PC-9 (cell line): ENCODE measurements around the gene RAB31. TPM values are rescaled to one million over a fixed set of nuclear protein-coding genes. Genes with fewer than 3 reads are reported as not detected.
"Not testable (repeated sequence)": the region's sequence is repeated elsewhere in the genome, so short reads cannot be mapped to it uniquely, and the experiment has no call there.

ENCODE experiments used
- BruUV-seq: library from RNA; stranded (reverse); fragments of 400-500 nt; replicated peaks from 2 replicates; lab custom pipeline; 2021; lab: Mats Ljungman, UMichigan
- CTCF ChIA-PET: fragments of 300-600 bp; sonication (Branson Sonifier 250); formaldehyde crosslinking; loops from one replicate; lab custom pipeline; 2022; ENCODE audit warnings: antibody characterized with exemption; lab: Charles Lee
- POLR2A ChIA-PET: fragments of 300-600 bp; sonication (Branson Sonifier 250); formaldehyde crosslinking; loops from one replicate; lab custom pipeline; 2022; ENCODE audit warnings: antibody characterized with exemption; ENCODE audit not compliant: unreplicated experiment; lab: Charles Lee
- DNase-seq, 2 experiments: peaks; one replicate each; pipeline versions ENCODE4 v3.0.0 to v3.0.0-alpha.2; 2015 to 2022; ENCODE audit warnings: mixed read lengths in 1 of 2
- H2AFZ ChIP-seq: fragments of 200-600 bp; sonication (generic); 2 replicates; pipeline ENCODE4 v1.8.1; 2017; ENCODE audit warnings: antibody characterized with exemption
- H3F3A ChIP-seq: fragments of 200-600 bp; sonication (generic); 2 replicates; pipeline ENCODE4 v1.8.1; 2017; ENCODE audit warnings: antibody characterized with exemption, mild to moderate bottlenecking, low read depth; ENCODE audit not compliant: insufficient read depth
- H3K27ac ChIP-seq: fragments of 200-600 bp; sonication (generic); 2 replicates; pipeline ENCODE4 v1.6.1; 2016; ENCODE audit warnings: mixed run types
- H3K27me3 ChIP-seq: fragments of 200-600 bp; sonication (generic); 2 replicates; pipeline ENCODE4 v1.6.1; 2016; ENCODE audit warnings: low read depth, mixed run types; ENCODE audit not compliant: insufficient read depth
- H3K36me3 ChIP-seq: fragments of 200-600 bp; sonication (generic); 2 replicates; pipeline ENCODE4 v1.6.1; 2016; ENCODE audit warnings: low read depth, mixed run types
- H3K4me1 ChIP-seq: fragments of 200-600 bp; sonication (generic); replicated peaks from 2 replicates; pipeline ENCODE4 v1.6.1; 2016; ENCODE audit warnings: mixed run types; ENCODE audit not compliant: insufficient read depth
- H3K4me2 ChIP-seq: fragments of 200-600 bp; sonication (generic); 2 replicates; pipeline ENCODE4 v1.6.1; 2017; ENCODE audit warnings: mixed run types
- H3K4me3 ChIP-seq: fragments of 200-600 bp; sonication (generic); 2 replicates; pipeline ENCODE4 v1.6.1; 2016; ENCODE audit warnings: mixed run types
- H3K79me2 ChIP-seq: fragments of 200-600 bp; sonication (generic); 2 replicates; pipeline ENCODE4 v1.6.1; 2017; ENCODE audit warnings: low read depth, mixed run types
- H3K9me2 ChIP-seq: fragments of 200-600 bp; sonication (generic); 2 replicates; pipeline ENCODE4 v1.8.1; 2017; ENCODE audit warnings: mild to moderate bottlenecking; ENCODE audit not compliant: insufficient read depth
- H3K9me3 ChIP-seq: fragments of 200-600 bp; sonication (generic); 2 replicates; pipeline ENCODE4 v1.8.1; 2016; ENCODE audit warnings: low read depth; ENCODE audit not compliant: insufficient read depth
- H4K20me1 ChIP-seq: fragments of 200-600 bp; sonication (generic); 2 replicates; pipeline ENCODE4 v1.8.1; 2017; ENCODE audit not compliant: insufficient read depth
- CTCF ChIP-seq: fragments of 200-600 bp; sonication (generic); conservative IDR thresholded peaks from 2 replicates; pipeline ENCODE4 v1.6.1; 2017; ENCODE audit warnings: mixed run types, antibody characterized with exemption, mild to moderate bottlenecking, moderate library complexity
- EZH2 ChIP-seq: fragments of 200-600 bp; sonication (generic); IDR thresholded peaks from 2 replicates; pipeline ENCODE4 v1.8.0; 2017; ENCODE audit warnings: antibody characterized with exemption, low read depth
- intact Hi-C: fragments of 100-400 bp; cut with micrococcal nuclease; formaldehyde crosslinking; loops from one replicate; pipeline ENCODE4 v1.10.0; 2022; ENCODE audit not compliant: unreplicated experiment
- total RNA-seq: library from RNA; stranded (reverse); gene quantifications from 2 replicates; pipeline ENCODE4 v1.2.3, GENCODE V29; 2021

Gene RAB31
- total RNA-seq, 1 experiment from 2014 or later: 51.0 TPM

- no peak overlapping the region for H2AFZ ChIP-seq
- POLR2A ChIA-PET: no interaction called here
These were observed 192.6 kb downstream of the RAB31 start for GRCh38 chr18:9900699-9901098.

GRCh38 chr18:9901377-9901776, 193.3 kb downstream of the RAB31 start:
- Histone ChIP-seq H3K4me2 (no peak overlapping the region), H3K9me3 (no peaks in the 10 kb centered on the region), H3K27ac (no peak overlapping the region), H3K4me3 (no peak overlapping the region), H3K36me3 (no peaks in the 10 kb centered on the region), H3K79me2 (no peaks in the 10 kb centered on the region), H3F3A (peaks cover 15% of the 10 kb centered on the region), H3K27me3 (no peaks in the 10 kb centered on the region), H3K4me1 (peaks cover 25% of the 10 kb centered on the region), H3K9me2 (no peaks in the 10 kb centered on the region), H4K20me1 (no peaks in the 10 kb centered on the region), H2AFZ (no peak overlapping the region)
- ChIA-PET CTCF (no interaction called here), POLR2A (no interaction called here)
- intact Hi-C loops: no loop called here
- TF ChIP-seq CTCF (no peak), EZH2 (no peak)
- no peak for DNase-seq
- BruUV-seq: no TSS peak

More at GRCh38 chr18:9900699-9901098, 192.6 kb downstream of the RAB31 start:
- CTCF ChIA-PET: no interaction called here
- Histone ChIP-seq H3K36me3 (no peaks in the 10 kb centered on the region), H3F3A (peaks cover 15% of the 10 kb centered on the region), H3K79me2 (no peaks in the 10 kb centered on the region), H3K9me3 (no peaks in the 10 kb centered on the region), H3K27ac (no peak overlapping the region), H4K20me1 (no peaks in the 10 kb centered on the region), H3K9me2 (no peaks in the 10 kb centered on the region), H3K27me3 (no peaks in the 10 kb centered on the region), H3K4me2 (no peak overlapping the region), H3K4me3 (no peak overlapping the region), H3K4me1 (peaks cover 25% of the 10 kb centered on the region)
- TF ChIP-seq EZH2: no peak
- no peak for TF ChIP-seq CTCF
- BruUV-seq: no TSS peak
- intact Hi-C loops: no loop called here
- DNase-seq: no peak

- H3K27ac ChIP-seq, H3K27me3 ChIP-seq, H3K79me2 ChIP-seq, H2AFZ ChIP-seq, intact Hi-C loops, DNase-seq, BruUV-seq, H3K9me3 ChIP-seq, CTCF ChIA-PET, H3K36me3 ChIP-seq, H4K20me1 ChIP-seq, POLR2A ChIA-PET, H3K9me2 ChIP-seq, H3K4me2 ChIP-seq, H3K4me3 ChIP-seq: not testable (repeated sequence)
- peaks cover 25% of the 10 kb centered on the region for H3K4me1 ChIP-seq
- H3F3A ChIP-seq: peaks cover 15% of the 10 kb centered on the region
These were observed 194.2 kb downstream of the RAB31 start for GRCh38 chr18:9902264-9902663.

GRCh38 chr18:9902832-9903231, 194.7 kb downstream of the RAB31 start:
- H2AFZ ChIP-seq: no peak overlapping the region
- no peaks in the 10 kb centered on the region for H3K27me3 ChIP-seq
- no peaks in the 10 kb centered on the region for H4K20me1 ChIP-seq
- peaks cover 24% of the 10 kb centered on the region for H3K4me1 ChIP-seq
- TF ChIP-seq CTCF (no peak), EZH2 (no peak)
- peaks cover 15% of the 10 kb centered on the region for H3F3A ChIP-seq
- no peaks in the 10 kb centered on the region for H3K9me2 ChIP-seq
- DNase-seq: no peak
- no peak overlapping the region for H3K4me2 ChIP-seq
- no peaks in the 10 kb centered on the region for H3K79me2 ChIP-seq
- no TSS peak for BruUV-seq
- no peak overlapping the region for H3K4me3 ChIP-seq
- H3K27ac ChIP-seq: no peak overlapping the region
- no peaks in the 10 kb centered on the region for H3K9me3 ChIP-seq
- H3K36me3 ChIP-seq: no peaks in the 10 kb centered on the region
- intact Hi-C loops: no loop called here
- ChIA-PET CTCF (no interaction called here), POLR2A (no interaction called here)
